Stimulated activated CD8-positive, alpha-beta memory T cell treated with anti-CD3 and anti-CD28 coated beads, Interleukin-4, amount 100 ng/mL, for 48 hours (primary cell): ENCODE results near the gene ESRRB.

Source experiments
- DNase-seq: peaks from one replicate; pipeline ENCODE4 v3.0.0-alpha.2; 2020

The ESRRB gene

DNA sequence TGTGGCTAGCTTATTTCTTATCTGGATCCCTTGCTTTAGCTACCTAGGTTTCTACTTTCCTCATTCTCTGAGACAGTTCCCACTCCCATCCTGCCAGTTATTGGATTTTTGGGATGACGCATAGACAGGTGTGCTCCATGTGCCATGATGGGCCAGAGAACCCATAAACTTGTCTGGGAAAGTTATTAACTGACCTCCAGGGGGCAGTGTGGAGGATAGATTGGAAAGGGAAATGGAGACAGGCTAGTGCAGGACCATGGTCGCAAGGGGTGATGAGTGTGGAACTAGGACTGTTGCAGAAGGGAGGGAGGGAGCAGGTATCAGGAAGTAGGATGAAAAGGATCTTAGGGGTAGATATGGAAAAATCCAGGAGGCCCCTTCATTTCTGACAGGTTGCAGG, 80.3 kb downstream of the ESRRB start:
- DNase-seq: peak; percentile 71

DNA sequence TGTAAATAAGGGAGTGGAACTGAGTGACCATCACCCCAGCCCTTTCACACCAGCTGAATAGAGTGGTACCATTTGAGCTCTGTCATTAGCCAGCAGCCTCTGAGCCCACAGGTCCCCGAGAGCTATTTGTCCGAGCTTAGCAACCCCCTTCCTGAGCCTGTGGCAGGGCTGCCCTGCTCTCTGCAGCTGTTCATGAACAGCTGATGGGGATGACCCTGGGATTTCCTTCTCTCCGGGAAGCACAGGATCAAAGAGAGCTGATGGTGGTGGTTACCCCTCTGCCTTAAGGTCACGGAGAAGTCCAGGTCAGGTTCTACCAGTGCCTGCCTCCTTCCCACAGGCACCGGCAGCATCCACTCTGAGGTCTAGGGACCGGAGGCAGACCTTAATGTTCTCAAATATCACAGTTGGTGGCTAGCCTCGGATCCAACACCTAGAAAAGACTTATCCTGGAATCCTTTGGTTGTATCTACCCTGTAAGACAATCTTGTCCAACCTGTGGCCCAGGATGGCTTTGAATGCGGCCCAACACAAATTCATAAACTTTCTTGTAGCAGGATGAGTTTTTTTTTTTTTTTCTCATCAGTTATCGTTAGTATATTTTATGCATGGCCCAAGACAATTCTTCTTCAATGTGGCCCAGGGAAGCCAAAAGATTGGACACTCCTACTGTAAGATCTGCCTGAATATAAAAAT, 81.1 kb downstream of the ESRRB start:
- no peak for DNase-seq

- no peak for DNase-seq
These were observed 81.9 kb downstream of the ESRRB start for GRCh38 chr14:76457841-76458240.

GRCh38 chr14:76461886-76462285, 85.9 kb downstream of the ESRRB start:
- DNase-seq: no peak

DNA sequence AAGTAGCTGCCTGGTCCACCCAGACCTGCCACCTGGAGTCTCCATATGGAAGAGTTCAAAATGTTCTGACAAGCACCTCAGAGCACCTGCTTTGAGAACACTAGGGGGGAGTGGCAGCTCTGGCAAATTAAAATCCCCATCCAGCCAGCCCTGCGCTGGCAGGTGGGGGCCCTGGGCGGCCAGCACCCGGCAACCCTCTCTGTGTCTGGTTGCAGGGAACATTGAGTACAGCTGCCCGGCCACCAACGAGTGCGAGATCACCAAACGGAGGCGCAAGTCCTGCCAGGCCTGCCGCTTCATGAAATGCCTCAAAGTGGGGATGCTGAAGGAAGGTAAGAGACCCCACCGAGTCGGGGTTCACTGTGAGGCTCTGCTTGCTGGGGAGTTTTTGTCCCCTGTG, 86.4 kb downstream of the ESRRB start:
- DNase-seq: no peak

DNA sequence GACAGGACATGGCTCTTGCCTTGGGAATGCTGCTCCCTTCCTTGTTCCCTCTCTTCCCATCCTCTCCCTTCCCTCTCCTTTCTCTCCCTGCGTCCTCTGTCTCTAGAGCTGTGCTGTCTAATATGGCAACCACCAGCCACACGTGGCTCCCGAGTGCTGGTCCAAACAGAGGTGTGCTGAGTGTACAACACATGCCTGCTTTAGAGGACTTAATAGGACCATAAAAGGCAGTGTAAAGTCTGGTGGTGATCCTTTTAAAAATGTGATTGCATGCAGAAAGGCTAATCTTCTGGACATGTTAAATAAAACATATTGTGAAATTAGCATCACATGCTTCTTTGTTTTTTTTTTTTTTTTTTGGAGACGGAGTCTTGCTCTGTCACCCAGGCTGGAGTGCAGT, 87.2 kb downstream of the ESRRB start:
- no peak for DNase-seq

DNA sequence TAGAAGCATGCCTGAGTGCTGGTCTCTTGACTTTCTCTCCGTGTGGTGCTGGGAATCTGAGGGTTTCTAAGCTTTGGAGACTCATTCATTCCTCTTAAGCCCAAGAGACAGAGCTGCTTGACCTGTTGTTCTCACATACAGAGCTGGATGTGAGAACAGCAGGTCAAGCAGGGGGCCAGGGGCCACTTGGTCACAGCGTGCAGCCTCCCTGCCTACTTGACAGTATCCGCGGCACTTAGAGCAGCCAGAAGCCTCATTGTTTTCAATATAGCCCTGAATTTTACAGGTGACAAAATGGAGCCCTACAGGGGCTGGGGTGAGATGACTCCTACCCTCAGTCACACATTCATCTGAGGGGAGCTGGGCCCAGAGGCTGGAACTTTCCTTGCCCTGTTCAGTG, 88.9 kb downstream of the ESRRB start:
- DNase-seq: no peak

- DNase-seq: no peak
These were observed 89.7 kb downstream of the ESRRB start for GRCh38 chr14:76465664-76466063.

DNA sequence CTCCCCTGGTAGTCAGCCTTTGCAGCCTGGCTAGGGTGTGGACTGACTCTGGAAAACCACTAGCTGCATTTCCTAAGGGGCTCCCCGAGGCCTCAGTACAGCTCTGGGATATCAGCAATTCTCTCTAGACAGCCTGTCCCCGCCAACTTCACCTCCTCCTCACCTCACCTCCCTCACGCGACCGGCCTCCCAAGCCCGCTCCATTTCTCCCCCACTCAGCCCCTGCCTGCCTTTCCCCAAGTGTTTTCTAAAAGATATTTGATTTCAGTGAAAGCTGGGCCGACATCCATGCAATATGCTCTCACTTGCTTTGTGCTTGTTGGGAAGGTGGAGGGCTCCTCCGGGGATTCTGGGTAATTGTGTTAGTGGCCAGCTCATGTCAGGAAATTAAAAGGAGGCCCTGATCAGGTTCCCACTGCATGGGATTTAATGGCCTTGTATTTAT, 91.8 kb downstream of the ESRRB start:
- no peak for DNase-seq

GRCh38 chr14:76472199-76472723, 96.3 kb downstream of the ESRRB start:
- no peak for DNase-seq

- DNase-seq: no peak
These were observed 97.7 kb downstream of the ESRRB start for GRCh38 chr14:76473481-76474263.

DNA sequence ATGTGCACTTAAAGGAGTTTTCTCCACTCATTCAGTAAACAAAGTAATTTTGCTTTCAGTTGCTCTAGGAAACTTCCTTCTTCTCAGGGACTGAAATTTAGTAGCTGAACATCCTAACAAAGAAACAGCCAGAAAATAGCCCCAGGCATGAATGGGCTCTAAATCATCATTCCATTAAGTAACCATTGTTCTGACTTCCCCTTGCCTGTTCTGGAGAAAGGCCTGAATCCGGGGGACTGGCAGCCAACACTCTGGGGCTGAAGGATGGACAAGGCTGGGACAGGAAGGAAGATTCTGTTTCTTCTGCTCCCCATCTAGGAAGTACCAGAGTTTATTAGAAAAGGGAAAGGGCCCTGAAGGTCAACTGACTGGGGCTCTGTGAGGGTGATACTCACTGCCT, 104.5 kb downstream of the ESRRB start:
- DNase-seq: no peak

DNA sequence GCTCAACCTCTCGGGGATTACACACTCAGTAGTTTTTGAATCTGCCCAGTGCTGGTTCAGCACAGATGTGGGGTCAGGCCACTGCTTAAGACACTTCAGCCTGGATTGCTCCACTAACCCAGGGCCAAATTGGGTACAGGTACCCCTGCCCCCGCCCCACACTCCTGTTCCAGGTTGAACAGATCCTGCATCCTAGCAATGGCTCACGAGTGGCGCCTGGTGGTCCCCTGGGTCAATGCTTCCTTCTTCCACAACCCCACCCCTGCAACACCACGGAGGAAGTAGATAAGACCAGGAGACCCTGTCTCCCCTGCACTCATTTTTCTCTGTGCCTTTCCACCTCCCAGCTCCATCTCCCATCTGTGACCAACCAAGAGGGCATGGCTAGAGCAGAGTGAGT, 108.4 kb downstream of the ESRRB start:
- DNase-seq: no peak

- DNase-seq: no peak
These were observed 110.4 kb downstream of the ESRRB start for GRCh38 chr14:76486251-76486743.

DNA sequence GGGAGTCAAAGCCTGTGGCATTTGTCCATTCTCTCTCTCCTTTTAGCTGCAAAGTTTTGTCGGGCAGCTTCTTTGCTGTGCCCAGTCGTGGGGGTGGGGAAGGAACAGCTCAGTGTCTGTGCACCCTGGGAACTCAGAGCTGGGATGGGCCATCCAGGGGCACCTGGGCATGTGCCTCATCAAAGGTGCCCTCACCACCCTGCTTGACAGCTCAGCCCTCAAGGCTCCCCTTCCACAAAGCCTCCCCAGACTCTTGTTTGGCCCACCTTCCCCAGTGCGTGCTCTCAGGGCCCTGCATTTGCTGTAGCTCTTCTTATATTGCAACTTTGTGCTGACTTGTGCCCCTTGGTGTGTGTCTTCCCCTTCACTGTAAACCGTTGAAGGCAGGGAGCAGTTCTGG, 112.6 kb downstream of the ESRRB start:
- DNase-seq: no peak

GRCh38 chr14:76489667-76490066, 113.7 kb downstream of the ESRRB start:
- no peak for DNase-seq

- no peak for DNase-seq
These were observed 114.2 kb downstream of the ESRRB start for GRCh38 chr14:76490111-76490510.

- no peak for DNase-seq
These were observed 114.8 kb downstream of the ESRRB start for GRCh38 chr14:76490735-76491134.

GRCh38 chr14:76491172-76491930, 115.4 kb downstream of the ESRRB start:
- no peak for DNase-seq

DNA sequence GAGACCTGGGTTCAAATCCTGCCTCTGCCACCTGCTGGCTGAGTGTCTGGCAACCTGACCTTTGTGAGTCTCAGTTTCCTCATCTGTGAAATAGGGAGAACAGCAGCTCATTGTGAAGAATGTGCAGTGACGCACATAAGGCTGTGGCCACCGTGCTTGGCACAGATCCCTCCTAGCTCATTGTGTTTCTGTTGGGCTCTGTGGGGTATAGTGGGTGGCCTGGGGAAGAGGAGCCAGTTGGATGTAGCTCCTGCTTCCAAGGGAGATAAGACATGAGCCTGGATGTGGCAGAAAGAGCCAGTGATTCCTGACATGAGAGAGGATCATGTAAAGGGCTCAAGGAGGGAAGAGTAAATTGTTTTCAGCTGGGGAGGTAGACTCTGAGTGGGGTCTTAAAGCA, 120.0 kb downstream of the ESRRB start:
- DNase-seq: no peak

DNA sequence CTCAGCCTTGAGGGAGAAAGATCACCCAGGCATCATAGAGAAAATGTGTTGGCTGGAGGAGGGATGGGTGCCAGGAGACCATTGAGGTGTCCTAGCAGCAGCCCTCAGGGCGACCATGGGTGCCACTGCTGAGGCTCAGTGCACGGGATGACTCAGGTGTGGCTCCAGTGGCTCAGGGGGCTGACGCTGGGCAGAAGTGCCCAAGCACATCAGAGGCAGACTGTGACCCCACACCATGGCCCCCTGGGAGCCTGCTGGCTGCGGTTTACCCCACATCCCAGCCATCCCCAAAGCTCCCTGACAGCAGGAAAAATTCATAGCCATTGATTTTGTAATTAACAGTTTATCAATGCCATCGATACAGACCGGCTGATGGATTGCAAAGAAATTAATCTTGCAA, 120.7 kb downstream of the ESRRB start:
- no peak for DNase-seq

DNA sequence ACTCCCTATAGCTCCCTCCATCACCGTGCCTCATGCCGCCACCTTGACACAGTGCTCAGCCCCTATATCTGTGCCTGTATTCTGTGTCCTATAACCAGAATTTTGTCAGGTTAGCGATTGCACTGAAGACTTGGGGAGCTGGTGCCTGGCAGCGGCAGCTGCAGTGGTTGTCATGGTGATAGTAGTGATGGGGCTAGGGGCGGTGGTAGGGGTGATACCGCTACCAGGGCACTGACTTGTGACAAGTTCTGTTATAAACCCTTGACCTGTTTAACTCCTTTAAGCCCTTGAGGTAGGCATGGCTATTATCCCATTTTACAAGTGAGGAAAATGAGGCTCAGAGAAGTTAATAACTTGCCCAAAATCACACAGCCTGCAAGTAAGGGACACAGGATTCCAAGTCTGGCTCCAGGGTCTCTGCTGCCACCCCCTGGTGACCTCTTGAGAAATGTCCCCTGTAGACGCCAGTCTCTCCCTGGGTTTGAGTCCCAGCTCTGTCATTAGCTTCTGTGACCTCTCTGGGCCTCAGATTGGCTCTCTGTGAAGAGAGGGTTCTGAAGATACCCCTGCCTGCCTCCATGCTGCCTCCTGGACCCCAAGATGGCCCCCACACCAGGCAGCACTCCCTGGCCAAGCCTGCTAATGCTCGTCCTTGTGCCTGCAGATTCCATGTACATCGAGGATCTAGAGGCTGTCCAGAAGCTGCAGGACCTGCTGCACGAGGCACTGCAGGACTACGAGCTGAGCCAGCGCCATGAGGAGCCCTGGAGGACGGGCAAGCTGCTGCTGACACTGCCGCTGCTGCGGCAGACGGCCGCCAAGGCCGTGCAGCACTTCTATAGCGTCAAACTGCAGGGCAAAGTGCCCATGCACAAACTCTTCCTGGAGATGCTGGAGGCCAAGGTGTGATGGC, 121.9 kb downstream of the ESRRB start:
- DNase-seq: no peak
